SJCRH30 (cell line): ENCODE results near the gene NOTUM. TPM values are rescaled to one million over a fixed set of nuclear protein-coding genes. Genes with fewer than 3 reads are reported as not detected.
A peak's percentile ranks its signal among the peaks of the same experiment; 100 is the strongest.
"Not testable (repeated sequence)": the region's sequence is repeated elsewhere in the genome, so short reads cannot be mapped to it uniquely, and the experiment has no call there.

ENCODE experiments used
- DNase-seq, 2 experiments: peaks; one replicate each; pipeline ENCODE4 v3.0.0-alpha.2; 2015 to 2020
- H3K27ac ChIP-seq: fragments of 250-450 bp; sonication (Bioruptor Pico); 2 replicates; pipeline ENCODE4 v1.5.1; 2020; ENCODE audit warnings: mild to moderate bottlenecking, moderate library complexity
- H3K27me3 ChIP-seq: fragments of 250-450 bp; sonication (Bioruptor Pico); 2 replicates; pipeline ENCODE4 v1.5.1; 2020; ENCODE audit warnings: mild to moderate bottlenecking, moderate library complexity
- H3K36me3 ChIP-seq: fragments of 250-450 bp; sonication (Bioruptor Pico); 2 replicates; pipeline ENCODE4 v1.5.1; 2020; ENCODE audit warnings: mild to moderate bottlenecking, moderate library complexity
- H3K4me1 ChIP-seq: fragments of 250-450 bp; sonication (Bioruptor Pico); 2 replicates; pipeline ENCODE4 v1.5.1; 2020; ENCODE audit warnings: mild to moderate bottlenecking, moderate library complexity
- H3K4me3 ChIP-seq: fragments of 250-450 bp; sonication (Bioruptor Pico); 2 replicates; pipeline ENCODE4 v1.5.1; 2020; ENCODE audit warnings: mild to moderate bottlenecking, moderate library complexity
- H3K9me3 ChIP-seq: fragments of 250-450 bp; sonication (Bioruptor Pico); replicated peaks from 2 replicates; pipeline ENCODE4 v1.5.1; 2020; ENCODE audit warnings: mild to moderate bottlenecking, moderate library complexity
- total RNA-seq: library from RNA; depleted of rRNA; stranded (reverse); fragments of >200 nt; shearing (Covaris generic); gene quantifications from 2 replicates; pipeline ENCODE4 v1.2.3, GENCODE V29; 2014

The NOTUM gene
- total RNA-seq, 1 experiment from 2014 or later, result 3.3 TPM

DNA sequence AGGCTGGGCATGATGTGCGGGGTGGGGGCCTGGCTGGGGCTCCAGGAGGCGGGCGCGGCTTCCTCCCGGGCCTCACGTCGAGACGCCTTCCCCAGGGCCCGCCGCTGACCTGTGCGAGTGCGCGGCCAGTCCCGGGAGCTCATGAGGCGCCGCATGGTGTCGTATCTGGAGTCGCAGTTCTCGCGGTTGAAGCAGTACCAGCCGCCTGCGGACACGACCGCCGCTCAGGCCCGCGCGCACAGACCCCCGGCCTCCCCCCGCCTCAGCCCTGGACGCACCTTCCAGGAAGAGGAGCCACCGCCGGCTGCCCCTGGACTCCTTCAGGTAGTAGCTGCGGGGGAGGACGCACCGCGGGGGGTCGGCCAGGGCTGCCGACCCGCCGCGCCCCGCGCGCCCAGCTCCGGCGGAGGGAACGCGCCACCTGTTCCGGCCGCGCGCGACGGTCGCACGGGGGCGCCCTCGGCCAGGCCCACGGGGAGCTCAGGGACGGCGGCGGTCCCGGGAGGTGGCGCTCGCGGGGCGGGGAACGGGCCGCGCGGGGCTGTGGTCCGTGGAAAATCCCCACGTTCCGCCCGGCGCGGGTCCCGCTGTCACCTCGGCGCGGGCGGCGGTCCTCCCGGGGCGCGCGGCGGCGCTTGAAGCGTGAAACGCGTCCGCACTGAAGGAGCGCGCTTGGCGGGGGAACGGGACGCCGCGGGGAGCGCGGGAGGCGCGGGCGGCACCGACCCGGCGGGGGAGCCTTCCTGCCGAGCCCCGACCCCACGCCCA, 1.4 kb downstream of the NOTUM start:
- H3K27me3 ChIP-seq, result peaks cover 5% of the 10 kb centered on the region; the same call in 1 of the 2 replicates

DNA sequence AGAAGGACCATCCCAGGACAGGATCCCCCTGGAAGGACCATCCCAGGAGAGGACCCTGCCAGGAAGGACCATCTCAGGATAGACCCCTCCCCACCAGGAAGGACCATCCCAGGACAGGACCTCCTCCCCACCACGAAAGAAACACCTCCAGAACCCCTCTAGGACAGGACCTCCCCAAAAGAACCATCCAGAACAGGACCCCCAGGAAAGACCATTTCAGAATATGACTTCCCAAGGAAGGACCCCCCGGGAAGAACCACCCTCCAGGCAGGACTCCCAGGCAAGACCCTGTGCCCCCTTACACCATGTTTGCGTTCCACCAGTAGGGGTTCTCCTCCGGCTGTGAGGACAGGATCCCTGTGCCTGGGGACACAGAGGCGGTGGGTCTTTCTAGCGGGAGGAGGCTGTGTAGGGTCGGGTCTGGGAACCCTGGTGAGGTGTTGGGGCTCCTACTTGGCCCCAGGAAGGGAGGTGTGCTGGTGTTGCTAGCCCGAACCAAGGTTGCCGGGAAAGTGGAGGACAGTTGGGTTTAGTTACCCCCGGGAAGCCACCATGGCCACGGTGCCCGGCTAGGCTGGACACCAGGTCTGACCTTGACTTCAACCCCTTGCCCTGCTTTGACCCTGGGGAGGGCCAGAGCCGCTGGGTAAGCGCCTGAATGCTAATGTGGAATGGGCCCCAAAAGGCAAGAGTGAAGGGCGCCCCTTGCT, 2.2 kb downstream of the NOTUM start:
- Histone ChIP-seq H3K4me3 (no peak overlapping the region), H3K9me3 (peaks cover 4% of the 10 kb centered on the region; the same call in 1 of the 2 replicates), H3K4me1 (peaks cover 34% of the 10 kb centered on the region), H3K27me3 (peaks cover 5% of the 10 kb centered on the region; the same call in 1 of the 2 replicates), H3K36me3 (no peaks in the 10 kb centered on the region), H3K27ac (no peak overlapping the region)
- DNase-seq, result no peak

More for the DNA sequence above, 1.4 kb downstream of the NOTUM start:
- DNase-seq, result no peak
- Histone ChIP-seq H3K27ac (no peak overlapping the region), H3K36me3 (no peaks in the 10 kb centered on the region), H3K9me3 (peaks cover 4% of the 10 kb centered on the region; the same call in 1 of the 2 replicates), H3K4me1 (peaks cover 28% of the 10 kb centered on the region), H3K4me3 (no peak overlapping the region)

DNA sequence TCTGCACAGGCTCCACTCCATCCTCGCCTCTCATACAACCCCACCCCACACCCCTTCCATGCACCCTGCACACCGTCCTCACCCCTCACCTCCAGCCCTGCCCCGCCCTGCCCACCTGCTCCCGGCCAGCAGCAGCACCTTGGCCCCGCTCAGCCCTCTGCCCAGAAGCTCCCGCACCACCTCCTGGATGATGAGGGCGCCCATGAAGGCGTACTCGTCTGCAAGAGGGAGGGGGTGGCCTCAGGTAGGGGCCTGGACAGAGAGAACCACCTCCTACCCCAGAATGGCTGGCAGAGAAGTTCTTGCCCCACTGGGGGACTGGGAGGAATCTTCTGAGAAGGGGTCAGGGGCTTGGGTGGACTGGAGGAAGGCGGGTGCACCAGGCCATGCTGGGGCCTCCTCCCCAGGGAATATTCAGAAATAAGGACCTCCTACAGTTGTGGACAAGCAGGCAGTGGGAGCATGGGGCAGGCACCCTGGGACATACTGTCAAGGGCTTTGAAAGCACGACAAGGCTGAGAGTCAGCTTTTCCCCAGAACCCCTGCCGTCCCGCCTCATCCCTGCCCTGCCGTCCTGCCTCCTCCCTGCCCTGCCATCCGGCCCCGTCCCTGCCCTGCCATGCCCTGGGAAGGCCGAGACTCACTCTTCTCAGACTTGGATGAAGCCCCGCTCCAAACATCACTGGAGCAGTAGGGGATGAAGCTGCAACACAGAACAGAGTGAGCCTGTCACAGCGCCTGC, 3.1 kb downstream of the NOTUM start:
- H3K9me3 ChIP-seq, result peaks cover 4% of the 10 kb centered on the region; the same call in 1 of the 2 replicates

DNA sequence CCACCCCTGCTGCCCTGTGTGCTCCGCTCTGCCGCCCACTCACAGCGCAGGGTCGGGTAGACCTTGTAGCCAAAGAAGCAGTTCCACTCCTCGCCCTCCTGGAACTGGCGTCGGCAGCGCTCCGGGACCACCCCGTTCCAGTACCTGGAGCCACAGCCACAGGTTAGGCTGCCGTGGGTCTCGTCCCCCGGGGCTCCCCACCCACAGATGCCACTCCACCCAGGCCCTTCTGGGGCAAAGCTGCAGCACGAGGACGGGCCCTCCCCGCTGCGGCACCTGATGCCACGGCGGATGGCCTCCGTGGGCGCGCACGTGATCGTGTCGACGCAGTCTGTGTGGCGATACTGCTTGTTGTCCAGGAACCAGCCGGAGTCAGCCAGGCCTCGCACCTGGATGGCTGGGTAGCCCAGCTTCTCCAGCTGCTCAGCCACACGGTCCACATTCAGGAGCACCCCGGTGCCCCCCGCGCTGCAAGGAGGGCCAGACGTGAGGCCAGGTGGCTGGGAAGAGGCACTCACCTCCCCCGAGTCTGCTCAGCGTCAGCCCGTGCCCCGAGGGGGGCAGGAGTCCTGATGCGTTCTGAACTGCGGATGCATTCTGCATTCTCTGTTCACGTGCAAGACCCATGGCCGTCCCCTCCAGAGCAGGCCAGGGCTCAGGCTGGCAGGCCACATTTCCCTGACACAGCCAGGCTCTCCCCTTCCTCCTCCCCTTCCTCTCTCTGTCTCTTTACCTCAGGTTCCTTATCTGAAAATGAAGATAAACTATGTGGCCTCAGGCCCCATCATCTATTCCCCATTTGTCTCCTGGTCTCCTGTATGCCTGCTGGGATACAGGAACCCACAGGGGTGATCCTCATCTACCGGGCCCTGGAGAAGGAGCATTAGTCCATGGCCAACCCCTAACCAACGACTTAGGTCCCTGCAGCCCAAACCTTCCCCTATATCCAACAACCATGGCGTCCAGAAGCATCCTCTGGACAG, 4.1 kb downstream of the NOTUM start:
- Histone ChIP-seq H3K36me3 (no peaks in the 10 kb centered on the region), H3K27ac (no peak overlapping the region), H3K4me1 (peaks cover 16% of the 10 kb centered on the region), H3K27me3 (peaks cover 8% of the 10 kb centered on the region; the same call in 1 of the 2 replicates), H3K4me3 (no peak overlapping the region), H3K9me3 (peaks cover 4% of the 10 kb centered on the region; the same call in 1 of the 2 replicates)
- DNase-seq, result no peak

More for the DNA sequence above, 3.1 kb downstream of the NOTUM start:
- Histone ChIP-seq H3K27me3 (peaks cover 5% of the 10 kb centered on the region; the same call in 1 of the 2 replicates), H3K4me3 (no peak overlapping the region), H3K4me1 (peaks cover 25% of the 10 kb centered on the region), H3K36me3 (no peaks in the 10 kb centered on the region), H3K27ac (no peak overlapping the region)
- DNase-seq, result no peak

DNA sequence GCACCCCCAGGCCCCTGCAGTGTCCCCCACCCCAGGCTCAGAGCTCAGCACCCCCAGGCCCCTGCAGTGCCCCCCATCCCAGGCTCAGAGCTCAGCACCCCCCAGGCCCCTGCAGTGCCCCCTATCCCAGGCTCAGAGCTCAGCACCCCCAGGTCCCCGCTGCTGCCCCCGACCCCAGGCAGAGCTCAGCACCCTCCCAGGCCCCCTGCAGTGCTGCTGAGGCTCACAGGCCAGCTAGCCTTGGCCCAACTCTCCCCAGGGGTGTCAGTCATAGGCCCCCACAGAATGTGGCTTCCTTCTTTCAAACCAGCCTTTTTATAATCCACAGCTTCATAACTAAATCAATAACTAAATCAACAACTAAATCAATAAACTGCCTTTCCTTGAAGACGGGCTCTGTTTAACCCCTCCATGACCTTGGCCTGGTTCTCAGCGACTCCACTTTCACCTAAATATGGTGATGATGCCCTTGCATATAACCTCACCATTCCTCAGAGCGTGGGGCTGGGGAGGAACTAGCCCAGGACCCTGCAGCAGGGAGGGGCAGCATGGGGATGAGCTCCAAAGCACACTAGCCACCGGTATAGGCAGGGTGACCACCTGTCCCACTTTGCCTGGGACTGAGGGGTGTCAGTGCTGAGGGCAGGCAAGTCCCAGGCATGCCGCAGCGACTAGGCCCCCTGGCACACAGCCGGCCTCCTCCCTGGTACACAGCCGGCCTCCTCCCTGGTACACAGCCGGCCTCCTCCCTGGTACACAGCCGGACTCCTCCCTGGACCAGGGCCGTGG, 5.0 kb downstream of the NOTUM start:
- no peak overlapping the region for H3K27ac ChIP-seq
- H3K4me3 ChIP-seq, result no peak overlapping the region
- H3K27me3 ChIP-seq, result peaks cover 10% of the 10 kb centered on the region; the same call in 1 of the 2 replicates
- no peaks in the 10 kb centered on the region for H3K36me3 ChIP-seq
- no peak for DNase-seq
- H3K9me3 ChIP-seq, result peaks cover 4% of the 10 kb centered on the region; the same call in 1 of the 2 replicates
- H3K4me1 ChIP-seq, result peaks cover 14% of the 10 kb centered on the region

DNA sequence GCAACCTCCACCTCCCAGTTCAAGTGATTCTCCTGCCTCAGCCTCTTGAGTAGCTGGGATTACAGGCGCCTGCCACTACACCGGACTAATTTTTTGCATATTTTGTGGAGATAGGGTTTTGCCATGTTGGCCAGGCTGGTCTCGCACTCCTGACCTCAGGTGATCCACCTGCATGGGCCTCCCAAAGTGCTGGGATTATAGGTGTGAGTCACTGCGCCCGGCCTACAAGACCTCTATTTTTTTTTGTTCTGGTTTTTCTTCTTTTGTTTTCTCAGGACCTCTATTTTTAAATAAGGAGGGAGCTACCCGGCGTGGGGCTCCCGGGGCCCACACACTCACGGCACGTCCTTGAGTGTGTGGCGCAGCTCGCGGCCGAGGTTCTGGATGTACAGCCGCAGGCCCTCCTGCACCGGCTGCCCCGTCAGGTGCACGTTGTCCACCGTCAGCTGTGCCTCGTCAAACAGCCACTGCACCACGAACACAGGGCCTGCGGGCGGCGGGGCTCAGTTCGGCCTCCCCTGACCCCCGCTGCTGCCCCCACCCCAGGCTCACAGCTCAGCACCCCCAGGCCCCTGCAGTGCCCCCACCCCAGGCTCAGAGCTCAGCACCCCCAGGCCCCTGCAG, 5.8 kb downstream of the NOTUM start:
- no peak overlapping the region for H3K27ac ChIP-seq
- peaks cover 10% of the 10 kb centered on the region; the same call in 1 of the 2 replicates for H3K27me3 ChIP-seq
- peaks cover 14% of the 10 kb centered on the region for H3K4me1 ChIP-seq
- H3K9me3 ChIP-seq, result peaks cover 4% of the 10 kb centered on the region; the same call in 1 of the 2 replicates
- no peaks in the 10 kb centered on the region for H3K36me3 ChIP-seq
- no peak for DNase-seq
- H3K4me3 ChIP-seq, result no peak overlapping the region

DNA sequence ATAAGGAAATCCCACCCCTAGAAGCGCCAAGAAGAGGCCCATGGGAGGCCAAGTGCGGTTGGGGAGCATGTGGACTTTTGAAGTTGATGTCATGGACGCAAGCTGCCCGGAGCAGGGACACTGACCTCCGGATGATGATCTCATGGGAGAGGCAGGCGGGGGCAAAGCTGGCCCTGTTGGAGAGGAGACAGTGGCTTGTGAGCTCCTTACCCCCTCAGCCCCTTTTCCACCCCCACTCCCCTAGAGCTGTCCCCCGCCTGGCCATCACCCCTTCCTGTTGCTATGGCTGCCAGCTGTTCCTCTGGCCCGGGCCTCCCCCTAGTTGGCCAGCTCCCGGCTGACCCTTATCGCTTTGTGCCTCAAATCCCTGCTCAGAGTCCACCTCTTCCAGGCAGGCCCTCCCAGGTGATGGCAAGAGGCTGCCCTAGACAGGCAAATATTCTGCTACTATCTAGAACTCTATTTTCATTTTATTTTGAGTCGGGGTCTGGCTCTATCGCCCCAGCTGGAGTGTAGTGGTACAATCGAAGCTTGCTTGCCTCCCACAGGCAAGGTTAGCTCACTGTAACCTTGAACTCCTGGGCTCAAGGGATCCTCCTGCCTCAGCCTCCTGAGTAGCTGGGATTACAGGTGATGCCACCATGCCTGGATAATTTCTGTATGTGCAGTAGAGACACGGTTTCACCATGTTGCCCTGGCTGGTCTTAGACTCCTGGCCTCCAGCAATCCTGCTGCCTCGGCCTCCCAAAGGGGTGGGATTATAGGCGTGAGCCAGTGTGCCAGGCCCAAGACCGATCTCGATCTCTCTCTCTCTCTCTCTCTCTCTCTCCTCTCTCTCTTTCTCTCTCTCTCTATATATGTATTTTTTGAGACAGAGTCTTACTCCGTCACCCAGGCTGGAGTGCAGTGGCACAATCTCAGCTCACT, 6.6 kb downstream of the NOTUM start:
- peaks cover 10% of the 10 kb centered on the region; the same call in 1 of the 2 replicates for H3K27me3 ChIP-seq
- DNase-seq, result peak; percentile 81 to 89
- peaks cover 4% of the 10 kb centered on the region; the same call in 1 of the 2 replicates for H3K9me3 ChIP-seq
- peaks cover 14% of the 10 kb centered on the region for H3K4me1 ChIP-seq
- H3K36me3 ChIP-seq, result no peaks in the 10 kb centered on the region
- H3K4me3 ChIP-seq, result no peak overlapping the region
- no peak overlapping the region for H3K27ac ChIP-seq

DNA sequence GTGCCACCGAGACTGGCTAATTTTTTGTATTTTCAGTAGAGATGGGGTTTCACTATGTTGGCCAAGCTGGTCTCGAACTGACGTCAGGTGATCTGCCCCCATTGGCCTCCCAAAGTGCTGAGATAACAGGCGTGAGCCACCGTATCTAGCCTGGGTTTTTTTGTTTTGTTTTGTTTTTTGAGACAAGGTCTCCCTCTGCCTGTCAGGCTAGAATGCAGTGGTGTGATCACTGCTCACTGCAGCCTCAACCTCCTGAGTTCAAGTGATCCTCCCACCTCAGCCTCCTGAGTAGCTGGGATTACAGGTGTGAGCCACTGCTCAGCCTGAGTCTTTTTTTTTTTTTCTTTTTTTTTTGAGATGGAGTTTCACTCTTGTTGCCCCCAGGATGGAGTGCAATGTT, 7.5 kb downstream of the NOTUM start:
- not testable (repeated sequence) for H3K4me3 ChIP-seq, H3K9me3 ChIP-seq, H3K36me3 ChIP-seq, H3K27ac ChIP-seq, DNase-seq
- Histone ChIP-seq H3K4me1 (peaks cover 14% of the 10 kb centered on the region), H3K27me3 (peaks cover 10% of the 10 kb centered on the region; the same call in 1 of the 2 replicates)

DNA sequence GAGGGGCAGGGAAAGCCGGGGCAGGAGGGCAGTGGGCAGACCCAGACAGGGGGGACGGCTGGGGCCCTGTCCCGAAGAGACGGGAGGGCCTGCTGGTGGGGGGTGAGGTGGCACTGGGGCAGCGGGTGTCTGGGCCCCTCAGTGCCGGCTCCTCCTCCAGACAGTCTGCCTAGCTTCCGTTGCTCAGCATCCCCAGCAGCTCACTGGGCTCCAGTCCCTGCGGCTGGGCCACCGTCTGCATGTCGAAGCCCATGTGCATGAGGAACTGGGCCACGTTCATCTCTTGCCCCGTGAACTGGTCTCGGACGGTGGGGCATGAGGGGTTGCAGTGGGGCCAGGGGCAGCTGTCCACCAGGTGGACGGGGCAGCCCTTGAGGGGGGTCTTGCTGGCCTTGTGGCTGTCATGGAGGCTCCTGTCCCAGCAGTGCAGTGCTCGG, 8.2 kb downstream of the NOTUM start:
- no peaks in the 10 kb centered on the region for H3K9me3 ChIP-seq
- H3K27ac ChIP-seq, result no peak overlapping the region
- no peaks in the 10 kb centered on the region for H3K36me3 ChIP-seq
- peaks cover 14% of the 10 kb centered on the region for H3K4me1 ChIP-seq
- H3K27me3 ChIP-seq, result peaks cover 10% of the 10 kb centered on the region; the same call in 1 of the 2 replicates
- H3K4me3 ChIP-seq, result no peak overlapping the region
- DNase-seq, result no peak

DNA sequence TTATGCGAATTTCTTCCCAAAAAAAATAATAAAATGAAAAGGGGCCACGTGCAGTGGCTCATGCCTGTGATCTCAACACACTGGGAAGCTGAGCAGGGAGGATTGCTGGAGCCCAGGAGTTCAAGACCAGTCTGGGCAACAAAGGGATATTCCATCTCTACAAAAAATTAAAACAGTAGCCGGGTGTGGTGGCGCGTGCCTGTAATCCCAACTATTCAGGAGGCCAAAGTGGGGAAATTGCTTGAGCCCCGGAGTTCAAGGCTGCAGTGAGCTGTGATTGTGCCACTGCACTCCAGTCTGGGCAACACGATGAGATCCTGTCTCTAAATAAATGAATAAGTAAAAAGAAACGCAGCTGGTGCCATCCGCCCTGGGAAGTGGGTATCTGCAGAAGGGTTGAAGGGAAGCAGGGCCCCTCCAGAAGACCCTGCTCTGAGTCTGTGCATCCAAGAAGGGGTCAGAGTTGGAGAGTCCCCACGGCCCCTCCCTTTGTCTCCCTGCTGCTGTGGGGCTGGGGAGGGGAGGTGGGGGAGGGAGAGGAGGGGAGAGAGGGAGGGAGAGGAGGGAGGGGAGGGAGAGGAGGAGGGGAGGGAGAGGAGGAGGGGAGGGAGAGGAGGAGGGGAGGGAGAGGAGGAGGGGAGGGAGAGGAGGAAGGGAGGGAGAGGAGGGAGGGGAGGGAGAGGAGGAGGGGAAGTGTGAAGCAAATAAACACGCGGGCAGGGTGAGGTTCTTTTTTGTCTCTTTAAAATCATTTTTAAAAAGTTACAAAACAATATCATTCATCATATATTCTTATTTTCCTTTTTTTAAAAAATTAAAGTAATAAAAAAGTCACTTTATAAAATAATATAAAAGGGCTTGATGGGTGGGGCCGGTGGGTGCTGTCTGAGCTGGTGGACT, 9.0 kb downstream of the NOTUM start:
- no peak for DNase-seq
- Histone ChIP-seq H3K4me1 (peaks cover 14% of the 10 kb centered on the region), H3K9me3 (no peaks in the 10 kb centered on the region), H3K27ac (no peak overlapping the region), H3K4me3 (no peak overlapping the region), H3K27me3 (peaks cover 8% of the 10 kb centered on the region; the same call in 1 of the 2 replicates), H3K36me3 (no peaks in the 10 kb centered on the region)

DNA sequence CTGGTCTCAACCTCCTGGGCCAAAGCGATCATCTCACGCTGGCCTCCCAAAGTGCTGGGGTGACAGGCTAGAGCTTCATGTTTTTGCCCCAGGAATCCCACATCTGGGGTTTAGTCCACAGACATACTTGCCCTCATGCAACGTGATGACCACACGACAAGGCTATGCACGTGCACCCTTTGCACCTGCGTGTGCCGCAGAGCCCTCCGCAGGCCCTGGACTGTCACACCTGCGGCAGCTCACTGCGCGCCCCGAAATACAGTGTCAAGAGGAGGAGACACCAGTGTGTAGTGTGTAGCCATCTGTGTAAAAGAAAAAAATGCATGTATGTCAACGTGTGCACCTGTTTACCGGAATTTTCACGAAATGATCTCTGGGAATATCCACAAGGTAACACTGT, 10.5 kb downstream of the NOTUM start:
- H3K36me3 ChIP-seq, result no peaks in the 10 kb centered on the region
- no peak overlapping the region for H3K4me3 ChIP-seq
- DNase-seq, result no peak
- peaks cover 5% of the 10 kb centered on the region; the same call in 1 of the 2 replicates for H3K27me3 ChIP-seq
- H3K4me1 ChIP-seq, result peaks cover 17% of the 10 kb centered on the region
- no peaks in the 10 kb centered on the region for H3K9me3 ChIP-seq
- H3K27ac ChIP-seq, result no peak overlapping the region
